HEK293 (cell line): ENCODE data around the gene XBP1.

ENCODE experiments used
- BCL11A ChIP-seq: fragments of 450-650 bp; formaldehyde crosslinking; IDR thresholded peaks from 2 replicates; pipeline ENCODE4 v1.5.1; 2016; ENCODE audit warnings: low read depth, missing biosample characterization, missing genetic modification characterization
- TCF7L2 ChIP-seq: IDR thresholded peaks from 2 replicates; pipeline ENCODE4 v1.6.1; 2011; ENCODE audit warnings: low read depth, mild to moderate bottlenecking, inconsistent platforms, low read length, moderate library complexity, borderline replicate concordance
- ZBTB1 ChIP-seq: fragments of 450-650 bp; formaldehyde crosslinking; IDR thresholded peaks from 2 replicates; pipeline ENCODE4 v1.5.1; 2016; ENCODE audit warnings: missing biosample characterization, missing genetic modification characterization
- ZNF350 ChIP-seq: fragments of 450-650 bp; formaldehyde crosslinking; IDR thresholded peaks from 2 replicates; pipeline ENCODE4 v1.5.0; 2017; ENCODE audit warnings: missing biosample characterization, mild to moderate bottlenecking, missing genetic modification characterization
- TF ChIP-seq, protein P1 (sequence below): fragments of 450-650 bp; formaldehyde crosslinking; IDR thresholded peaks from 2 replicates; pipeline ENCODE4 v1.5.1; 2016; ENCODE audit warnings: missing biosample characterization, missing genetic modification characterization
- TF ChIP-seq, protein P2 (sequence below): fragments of 450-650 bp; formaldehyde crosslinking; IDR thresholded peaks from 2 replicates; pipeline ENCODE4 v1.5.1; 2016; ENCODE audit warnings: missing biosample characterization, missing genetic modification characterization
- TF ChIP-seq, protein P3 (sequence below): fragments of 450-650 bp; IDR thresholded peaks from 2 replicates; pipeline ENCODE4 v1.5.1; 2018; ENCODE audit warnings: missing biosample characterization, missing genetic modification characterization
- TF ChIP-seq, protein P4 (sequence below): fragments of 450-650 bp; formaldehyde crosslinking; IDR thresholded peaks from 2 replicates; pipeline ENCODE4 v1.5.1; 2016; ENCODE audit warnings: missing biosample characterization, missing genetic modification characterization

DNA sequence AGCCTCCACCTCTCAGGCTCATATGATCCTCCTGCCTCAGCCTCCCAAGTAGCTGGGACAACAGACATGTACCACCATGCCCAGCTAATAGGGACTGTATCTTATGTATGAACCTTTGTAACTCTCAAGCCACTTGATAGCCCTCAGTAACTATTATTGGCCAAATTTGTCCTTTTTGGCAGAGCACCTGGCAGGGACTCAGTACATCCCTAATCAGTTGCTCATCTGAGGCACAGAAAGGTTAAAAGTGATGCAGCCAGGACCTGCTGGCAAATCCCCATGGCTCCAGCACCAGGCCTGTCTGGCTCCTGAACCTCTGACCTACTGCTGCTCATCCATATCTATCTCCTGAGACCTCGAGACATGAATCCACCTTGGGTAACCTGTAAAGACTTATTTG, 21.1 kb upstream of the XBP1 start:
- TF ChIP-seq, protein P1, sequence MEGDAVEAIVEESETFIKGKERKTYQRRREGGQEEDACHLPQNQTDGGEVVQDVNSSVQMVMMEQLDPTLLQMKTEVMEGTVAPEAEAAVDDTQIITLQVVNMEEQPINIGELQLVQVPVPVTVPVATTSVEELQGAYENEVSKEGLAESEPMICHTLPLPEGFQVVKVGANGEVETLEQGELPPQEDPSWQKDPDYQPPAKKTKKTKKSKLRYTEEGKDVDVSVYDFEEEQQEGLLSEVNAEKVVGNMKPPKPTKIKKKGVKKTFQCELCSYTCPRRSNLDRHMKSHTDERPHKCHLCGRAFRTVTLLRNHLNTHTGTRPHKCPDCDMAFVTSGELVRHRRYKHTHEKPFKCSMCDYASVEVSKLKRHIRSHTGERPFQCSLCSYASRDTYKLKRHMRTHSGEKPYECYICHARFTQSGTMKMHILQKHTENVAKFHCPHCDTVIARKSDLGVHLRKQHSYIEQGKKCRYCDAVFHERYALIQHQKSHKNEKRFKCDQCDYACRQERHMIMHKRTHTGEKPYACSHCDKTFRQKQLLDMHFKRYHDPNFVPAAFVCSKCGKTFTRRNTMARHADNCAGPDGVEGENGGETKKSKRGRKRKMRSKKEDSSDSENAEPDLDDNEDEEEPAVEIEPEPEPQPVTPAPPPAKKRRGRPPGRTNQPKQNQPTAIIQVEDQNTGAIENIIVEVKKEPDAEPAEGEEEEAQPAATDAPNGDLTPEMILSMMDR = no peak
- no peak for TF ChIP-seq ZNF350
- TF ChIP-seq, protein P2, sequence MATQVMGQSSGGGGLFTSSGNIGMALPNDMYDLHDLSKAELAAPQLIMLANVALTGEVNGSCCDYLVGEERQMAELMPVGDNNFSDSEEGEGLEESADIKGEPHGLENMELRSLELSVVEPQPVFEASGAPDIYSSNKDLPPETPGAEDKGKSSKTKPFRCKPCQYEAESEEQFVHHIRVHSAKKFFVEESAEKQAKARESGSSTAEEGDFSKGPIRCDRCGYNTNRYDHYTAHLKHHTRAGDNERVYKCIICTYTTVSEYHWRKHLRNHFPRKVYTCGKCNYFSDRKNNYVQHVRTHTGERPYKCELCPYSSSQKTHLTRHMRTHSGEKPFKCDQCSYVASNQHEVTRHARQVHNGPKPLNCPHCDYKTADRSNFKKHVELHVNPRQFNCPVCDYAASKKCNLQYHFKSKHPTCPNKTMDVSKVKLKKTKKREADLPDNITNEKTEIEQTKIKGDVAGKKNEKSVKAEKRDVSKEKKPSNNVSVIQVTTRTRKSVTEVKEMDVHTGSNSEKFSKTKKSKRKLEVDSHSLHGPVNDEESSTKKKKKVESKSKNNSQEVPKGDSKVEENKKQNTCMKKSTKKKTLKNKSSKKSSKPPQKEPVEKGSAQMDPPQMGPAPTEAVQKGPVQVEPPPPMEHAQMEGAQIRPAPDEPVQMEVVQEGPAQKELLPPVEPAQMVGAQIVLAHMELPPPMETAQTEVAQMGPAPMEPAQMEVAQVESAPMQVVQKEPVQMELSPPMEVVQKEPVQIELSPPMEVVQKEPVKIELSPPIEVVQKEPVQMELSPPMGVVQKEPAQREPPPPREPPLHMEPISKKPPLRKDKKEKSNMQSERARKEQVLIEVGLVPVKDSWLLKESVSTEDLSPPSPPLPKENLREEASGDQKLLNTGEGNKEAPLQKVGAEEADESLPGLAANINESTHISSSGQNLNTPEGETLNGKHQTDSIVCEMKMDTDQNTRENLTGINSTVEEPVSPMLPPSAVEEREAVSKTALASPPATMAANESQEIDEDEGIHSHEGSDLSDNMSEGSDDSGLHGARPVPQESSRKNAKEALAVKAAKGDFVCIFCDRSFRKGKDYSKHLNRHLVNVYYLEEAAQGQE = no peak
- no peak for TF ChIP-seq BCL11A
- TF ChIP-seq, protein P3, sequence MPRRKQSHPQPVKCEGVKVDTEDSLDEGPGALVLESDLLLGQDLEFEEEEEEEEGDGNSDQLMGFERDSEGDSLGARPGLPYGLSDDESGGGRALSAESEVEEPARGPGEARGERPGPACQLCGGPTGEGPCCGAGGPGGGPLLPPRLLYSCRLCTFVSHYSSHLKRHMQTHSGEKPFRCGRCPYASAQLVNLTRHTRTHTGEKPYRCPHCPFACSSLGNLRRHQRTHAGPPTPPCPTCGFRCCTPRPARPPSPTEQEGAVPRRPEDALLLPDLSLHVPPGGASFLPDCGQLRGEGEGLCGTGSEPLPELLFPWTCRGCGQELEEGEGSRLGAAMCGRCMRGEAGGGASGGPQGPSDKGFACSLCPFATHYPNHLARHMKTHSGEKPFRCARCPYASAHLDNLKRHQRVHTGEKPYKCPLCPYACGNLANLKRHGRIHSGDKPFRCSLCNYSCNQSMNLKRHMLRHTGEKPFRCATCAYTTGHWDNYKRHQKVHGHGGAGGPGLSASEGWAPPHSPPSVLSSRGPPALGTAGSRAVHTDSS (tag by site-specific recombination) = no peak
- TF ChIP-seq, protein P4, sequence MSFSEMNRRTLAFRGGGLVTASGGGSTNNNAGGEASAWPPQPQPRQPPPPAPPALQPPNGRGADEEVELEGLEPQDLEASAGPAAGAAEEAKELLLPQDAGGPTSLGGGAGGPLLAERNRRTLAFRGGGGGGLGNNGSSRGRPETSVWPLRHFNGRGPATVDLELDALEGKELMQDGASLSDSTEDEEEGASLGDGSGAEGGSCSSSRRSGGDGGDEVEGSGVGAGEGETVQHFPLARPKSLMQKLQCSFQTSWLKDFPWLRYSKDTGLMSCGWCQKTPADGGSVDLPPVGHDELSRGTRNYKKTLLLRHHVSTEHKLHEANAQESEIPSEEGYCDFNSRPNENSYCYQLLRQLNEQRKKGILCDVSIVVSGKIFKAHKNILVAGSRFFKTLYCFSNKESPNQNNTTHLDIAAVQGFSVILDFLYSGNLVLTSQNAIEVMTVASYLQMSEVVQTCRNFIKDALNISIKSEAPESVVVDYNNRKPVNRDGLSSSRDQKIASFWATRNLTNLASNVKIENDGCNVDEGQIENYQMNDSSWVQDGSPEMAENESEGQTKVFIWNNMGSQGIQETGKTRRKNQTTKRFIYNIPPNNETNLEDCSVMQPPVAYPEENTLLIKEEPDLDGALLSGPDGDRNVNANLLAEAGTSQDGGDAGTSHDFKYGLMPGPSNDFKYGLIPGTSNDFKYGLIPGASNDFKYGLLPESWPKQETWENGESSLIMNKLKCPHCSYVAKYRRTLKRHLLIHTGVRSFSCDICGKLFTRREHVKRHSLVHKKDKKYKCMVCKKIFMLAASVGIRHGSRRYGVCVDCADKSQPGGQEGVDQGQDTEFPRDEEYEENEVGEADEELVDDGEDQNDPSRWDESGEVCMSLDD (tag by site-specific recombination) = no peak
- no peak for TF ChIP-seq ZBTB1 (tag by site-specific recombination)
- no peak for TF ChIP-seq TCF7L2
